NCI-H774 (cell line): ENCODE results near the gene ZNF565.
"Not testable (repeated sequence)": the region's sequence is repeated elsewhere in the genome, so short reads cannot be mapped to it uniquely, and the experiment has no call there.

Experiments
- DNase-seq: peaks from one replicate; lab custom pipeline; 2025; lab: John Stamatoyannopoulos, UW

The ZNF565 gene

DNA sequence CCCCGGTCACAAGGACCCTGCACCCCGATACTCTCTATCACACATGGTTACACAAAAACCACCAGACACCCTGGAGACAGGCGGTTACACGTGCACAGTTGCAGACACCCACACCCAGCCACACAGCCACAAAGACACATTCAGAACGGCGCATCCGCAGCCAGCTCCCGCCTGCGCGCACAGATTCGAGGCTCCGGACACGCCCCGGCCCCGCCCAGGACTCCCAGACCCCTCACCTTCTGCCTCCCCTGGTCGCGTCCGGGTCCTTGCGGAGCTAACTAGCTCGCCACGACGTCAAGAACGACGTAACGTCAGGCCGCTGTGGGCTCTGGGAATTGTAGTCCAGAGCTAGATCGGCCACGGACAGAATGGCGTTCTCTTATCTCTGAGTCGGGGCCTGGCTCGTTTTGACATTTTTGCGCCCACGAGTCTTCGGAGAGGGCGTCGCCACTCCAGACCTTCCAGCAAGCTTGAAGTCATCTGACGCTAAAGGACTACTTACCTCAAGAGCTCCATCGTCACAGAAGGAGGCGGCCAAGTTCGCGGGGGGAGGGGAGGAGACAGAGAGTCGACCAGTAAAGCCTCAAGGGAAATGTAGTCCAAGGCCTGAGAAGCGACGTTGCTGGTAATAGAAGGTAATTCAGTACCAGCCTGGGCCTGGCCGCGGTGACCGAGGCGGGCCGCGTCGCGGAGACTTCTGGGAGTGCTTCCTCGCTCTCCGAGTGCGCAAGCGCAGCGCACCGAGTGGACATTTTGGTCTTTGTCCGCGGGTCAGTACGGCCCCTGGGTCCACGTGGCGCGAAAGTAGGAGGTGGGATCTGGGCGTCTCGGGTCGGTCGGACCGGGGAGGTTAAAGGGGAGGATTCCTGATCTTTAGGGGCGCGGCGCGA is at the start of gene ZNF565, which contains the start of gene ZNF146:
TSS of gene ZNF565 (minus strand) at position 280 of the 890 bp plus-strand sequence. CDS start 12,680 bp downstream, outside the sequence.
TSS of gene ZNF146 (plus strand) at position 721 of the 890 bp plus-strand sequence. CDS start 21,335 bp downstream, outside the sequence.
- peak; percentile 97 for DNase-seq

DNA sequence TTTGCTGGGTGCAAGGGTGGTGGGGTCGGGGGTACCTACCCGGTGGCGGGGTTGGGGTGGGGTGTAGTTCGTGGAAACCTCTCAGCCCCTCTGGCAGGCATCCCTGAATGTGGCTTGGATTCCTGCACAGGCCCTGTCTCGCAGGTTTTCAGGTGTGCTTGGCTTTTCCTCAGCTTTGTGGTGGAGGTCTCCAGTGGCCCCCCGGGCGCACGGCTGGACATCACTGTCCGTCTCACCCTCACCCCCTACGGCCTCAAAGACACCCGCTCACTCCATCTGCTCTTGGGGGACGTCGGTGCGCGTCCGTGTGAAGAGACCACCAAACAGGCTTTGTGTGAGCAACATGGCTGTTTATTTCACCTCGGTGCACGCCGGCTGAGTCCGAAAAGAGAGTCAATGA is 44.7 kb upstream of the ZNF565 start:
- no peak for DNase-seq

DNA sequence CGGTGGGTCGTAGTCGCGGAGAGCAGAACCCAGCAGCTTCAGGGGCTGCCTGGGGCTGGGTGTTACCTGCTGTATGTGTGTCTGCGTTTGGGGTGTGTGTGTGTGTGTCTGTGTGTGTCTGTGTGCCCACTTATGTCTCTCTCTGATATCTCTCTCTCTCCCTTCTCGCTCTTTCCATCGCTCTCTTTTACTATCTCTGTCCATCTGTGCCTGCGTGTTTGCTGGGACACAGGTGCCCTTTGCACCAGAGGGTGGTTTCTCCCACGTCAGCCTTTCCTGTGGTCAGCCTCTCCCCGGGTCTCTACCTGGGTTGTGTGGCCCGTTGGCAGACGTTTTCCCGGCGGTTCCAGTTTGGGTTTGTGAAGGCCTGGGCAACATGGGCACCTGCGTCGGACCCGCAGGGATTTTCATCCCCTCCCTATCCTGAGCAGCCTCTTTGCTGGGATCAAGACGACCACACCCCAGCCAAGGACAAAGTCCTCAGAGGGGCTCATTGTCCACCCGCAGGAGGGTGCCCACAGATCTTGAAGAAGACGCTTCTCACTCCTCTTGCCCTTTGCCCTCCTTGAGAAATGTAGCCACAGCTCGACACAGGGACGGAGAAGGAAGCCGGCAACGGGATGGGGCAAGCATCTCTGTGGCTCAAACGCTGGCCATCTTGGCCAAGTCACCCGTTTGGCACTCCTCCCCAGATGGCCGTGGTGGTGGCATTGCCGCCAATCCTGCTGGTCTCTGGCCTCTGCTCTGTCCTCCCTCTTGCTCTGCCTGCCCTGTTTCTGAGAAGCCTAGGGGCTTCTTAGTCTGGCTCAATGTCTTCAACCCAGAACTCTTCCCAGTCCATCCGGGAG is 43.8 kb upstream of the ZNF565 start:
- DNase-seq = no peak

DNA sequence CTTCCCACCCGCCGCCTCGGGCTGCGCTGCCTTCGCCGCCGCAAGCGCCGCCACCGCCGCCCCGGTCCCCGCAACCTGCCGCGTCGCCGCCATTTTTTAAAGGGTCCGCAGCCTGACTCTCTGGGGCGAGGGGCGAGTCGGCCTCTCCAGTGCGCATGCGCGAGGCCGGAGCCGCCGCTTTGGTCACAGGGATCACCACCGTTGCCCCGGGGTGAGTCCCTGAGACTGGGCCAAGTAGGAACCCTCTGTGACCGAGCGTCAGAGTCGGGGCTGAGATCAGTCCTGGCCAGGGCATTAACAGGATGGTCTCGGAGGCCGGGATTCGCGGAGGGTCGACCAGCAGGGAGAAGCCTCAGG is 43.0 kb upstream of the ZNF565 start:
- no peak for DNase-seq

DNA sequence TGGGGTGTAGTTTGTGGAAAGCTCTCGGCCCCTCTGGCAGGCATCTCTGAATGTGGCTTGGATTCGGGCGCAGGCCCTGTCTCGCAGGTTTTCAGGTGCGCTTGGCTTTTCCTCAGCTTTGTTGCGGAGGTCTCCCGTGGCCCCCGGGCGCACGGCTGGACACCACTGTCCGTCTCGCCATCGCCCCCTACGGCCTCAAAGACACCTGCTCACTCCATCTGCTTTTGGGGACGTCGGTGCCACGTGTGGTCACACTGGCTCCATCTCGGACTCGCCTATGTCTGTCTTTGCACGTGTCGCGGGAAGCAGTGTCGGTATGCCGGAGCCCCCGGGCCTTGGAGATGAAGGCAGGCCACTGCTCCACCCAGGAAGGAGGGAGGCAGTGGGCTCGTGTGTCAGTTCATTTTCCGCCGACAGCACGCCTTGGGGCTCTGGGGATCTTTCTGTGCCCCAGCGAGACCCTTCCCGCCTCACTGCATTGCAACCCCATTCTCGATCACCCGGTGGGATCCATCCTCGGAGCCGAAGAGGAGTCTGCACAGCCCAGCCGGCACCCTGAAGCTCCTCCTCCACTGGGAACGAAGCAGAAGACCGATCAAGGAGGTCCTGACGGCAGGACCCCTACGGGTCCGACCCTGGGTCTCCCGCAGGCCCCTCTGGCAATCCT is 42.5 kb upstream of the ZNF565 start:
- no peak for DNase-seq

DNA sequence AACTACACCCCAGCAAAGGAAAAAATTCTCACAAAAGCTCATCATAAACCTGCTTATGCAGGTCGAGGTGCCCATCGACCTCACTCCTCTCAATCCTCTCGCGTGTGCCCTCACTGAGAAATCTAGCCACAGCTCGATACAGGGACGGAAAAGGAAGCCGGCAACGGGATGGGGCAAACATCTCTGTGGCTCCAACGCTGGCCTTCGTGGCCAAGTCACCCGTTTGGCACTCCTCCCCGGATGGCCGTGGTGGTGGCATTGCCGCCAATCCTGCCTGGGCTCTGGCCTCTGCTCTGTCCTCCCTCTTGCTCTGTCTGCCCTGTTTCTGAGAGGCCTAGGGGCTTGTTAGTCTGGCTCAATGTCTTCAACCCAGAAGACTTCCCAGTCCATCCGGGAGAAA is 41.6 kb upstream of the ZNF565 start:
- no peak for DNase-seq

DNA sequence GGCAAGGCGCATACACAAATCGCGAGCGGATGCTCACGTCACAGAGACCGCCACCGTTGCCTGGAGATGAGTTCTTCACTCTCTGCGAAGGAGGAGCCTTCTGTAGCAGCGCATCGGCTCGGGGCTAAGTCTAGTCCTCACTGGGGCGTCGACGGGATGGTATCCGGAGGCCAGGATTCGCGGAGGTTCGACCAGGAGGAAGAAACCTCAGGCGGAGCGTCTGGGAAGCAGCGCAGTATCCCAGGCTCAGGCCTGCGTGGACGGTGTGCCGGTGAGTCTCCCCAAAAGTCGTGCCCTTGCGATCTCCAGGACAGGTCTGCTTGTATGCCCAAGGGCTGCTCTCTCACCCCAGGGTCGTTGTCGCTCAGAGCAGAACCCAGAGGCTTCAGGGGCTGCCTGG is 40.9 kb upstream of the ZNF565 start:
- no peak for DNase-seq

DNA sequence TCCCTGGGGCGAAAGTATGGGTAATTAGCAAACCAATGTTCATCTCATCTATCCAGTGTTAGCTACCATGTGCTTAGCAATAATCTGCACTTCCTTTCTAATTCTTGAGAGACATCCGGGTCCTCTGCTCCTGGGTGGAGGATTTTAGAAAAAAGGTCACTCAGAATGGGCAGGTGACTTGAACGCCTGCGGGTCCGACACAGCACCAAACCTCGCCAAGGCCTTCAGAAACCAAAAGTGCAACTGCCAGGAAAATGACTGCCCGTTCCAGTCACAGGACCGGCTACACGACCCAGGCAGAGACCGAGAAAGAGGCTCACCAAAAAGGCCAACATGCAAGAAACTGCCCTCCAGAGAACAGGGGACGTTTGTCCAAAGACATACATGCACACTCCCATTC is 40.4 kb upstream of the ZNF565 start:
- no peak for DNase-seq

DNA sequence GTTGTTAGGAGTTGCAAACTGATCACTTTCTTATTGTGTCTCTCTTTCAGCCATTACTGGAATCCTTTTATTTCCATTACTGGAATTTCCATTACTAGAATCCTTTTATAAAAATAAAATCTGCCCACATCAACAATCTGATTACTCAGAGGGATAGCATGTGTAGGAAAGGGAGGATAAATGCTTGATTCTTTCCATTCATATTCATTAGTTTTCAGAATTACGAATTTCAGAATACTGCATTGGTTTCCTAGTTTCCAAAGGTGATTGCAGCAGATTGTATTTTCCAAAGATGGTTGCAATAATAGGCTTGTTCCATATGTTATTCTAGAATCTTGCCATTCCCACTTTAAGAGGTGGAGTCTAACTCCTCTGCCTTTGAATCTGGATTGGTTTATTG is 37.6 kb upstream of the ZNF565 start:
- DNase-seq = no peak

DNA sequence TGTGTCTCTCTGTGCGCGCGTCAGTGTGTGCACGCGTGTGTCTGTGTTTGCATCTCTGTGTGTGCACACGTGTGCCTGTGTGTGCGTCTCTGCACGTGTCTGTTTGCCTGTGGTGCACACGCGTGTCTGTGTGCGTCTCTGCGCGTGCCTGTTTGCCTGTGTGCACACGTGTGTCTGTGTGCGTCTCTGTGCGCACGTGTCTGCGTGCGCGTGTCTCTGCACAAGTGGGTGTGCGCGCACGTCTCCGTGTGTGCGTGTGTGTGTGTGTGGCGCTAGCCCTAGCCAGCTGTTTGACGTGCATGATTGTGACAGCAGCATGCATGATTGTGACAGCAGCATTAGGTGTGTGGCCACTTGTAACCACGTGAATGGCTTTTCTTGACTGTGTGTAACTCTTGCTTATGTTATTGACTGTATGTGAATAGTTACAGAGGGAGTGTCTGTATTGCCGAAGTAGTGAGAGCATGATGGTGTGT is 31.6 kb upstream of the ZNF565 start:
- no peak for DNase-seq

DNA sequence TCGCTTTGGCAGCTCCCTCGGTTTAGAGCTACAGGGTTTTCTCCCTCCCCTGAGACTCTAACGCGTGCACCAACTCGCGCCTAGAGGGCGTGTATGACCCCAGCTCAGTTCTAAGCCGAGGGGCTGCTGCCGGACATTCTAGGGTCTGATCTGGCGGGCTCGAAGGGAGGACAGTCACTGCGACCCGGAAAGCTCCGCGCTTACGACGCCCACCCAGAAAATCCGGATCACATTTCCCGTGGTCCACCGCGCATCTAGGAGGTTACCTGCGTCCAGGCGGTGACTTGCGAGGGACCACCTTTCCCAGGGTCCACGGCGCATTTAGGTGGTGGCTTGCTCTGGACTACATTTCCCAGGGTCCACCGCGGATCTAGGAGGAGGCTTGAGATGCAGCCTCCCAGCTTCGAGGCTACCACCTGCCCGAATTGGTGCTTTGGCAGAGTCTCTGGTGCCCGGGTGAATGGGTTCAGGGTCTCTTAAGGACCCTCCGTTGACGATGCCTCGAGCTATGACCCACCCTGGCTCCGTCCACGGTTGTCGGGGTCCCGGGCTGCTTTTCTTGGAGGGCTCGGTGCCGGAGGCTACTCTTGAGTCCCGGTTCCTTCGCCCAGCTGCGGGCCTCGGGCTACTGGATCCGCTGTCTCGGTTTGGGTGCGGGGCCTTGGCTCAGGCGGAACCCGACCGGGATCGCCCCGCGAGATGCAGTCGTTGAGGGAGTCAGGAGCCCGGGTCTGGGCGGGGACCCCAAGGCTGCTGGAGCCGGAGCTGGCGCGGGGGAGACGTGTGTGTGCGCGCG is 30.9 kb upstream of the ZNF565 start:
- DNase-seq = no peak

DNA sequence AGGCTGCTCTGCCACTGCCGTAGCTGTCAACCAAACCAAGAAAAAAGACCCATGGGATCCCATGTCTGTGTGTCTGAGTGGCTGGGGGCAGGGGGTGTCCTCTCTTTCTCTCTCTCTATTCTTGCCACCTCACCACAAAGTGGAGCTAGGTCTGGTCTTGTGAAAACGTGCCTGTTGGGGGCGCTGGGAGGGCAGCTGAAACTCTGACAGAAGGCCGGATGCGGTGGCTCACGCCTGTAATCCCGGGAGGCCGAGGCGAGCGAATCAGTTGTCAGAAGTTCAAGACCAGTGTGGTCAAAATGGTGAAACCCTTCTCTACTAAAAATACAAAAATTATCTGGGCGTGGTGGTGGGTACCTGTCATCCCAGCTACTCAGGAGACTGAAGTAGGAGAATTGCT is 29.6 kb upstream of the ZNF565 start:
- no peak for DNase-seq

DNA sequence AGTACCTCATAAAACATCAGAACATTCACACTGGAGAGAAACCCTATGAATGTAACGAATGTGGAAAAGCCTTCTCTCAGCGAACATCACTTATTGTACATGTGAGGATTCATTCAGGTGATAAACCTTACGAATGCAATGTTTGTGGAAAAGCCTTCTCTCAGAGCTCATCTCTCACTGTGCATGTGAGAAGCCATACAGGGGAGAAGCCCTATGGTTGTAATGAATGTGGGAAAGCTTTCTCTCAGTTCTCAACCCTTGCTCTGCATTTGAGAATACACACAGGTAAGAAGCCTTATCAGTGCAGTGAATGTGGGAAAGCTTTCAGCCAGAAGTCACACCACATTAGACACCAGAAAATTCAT is 22.5 kb upstream of the ZNF565 start:
- no peak for DNase-seq

DNA sequence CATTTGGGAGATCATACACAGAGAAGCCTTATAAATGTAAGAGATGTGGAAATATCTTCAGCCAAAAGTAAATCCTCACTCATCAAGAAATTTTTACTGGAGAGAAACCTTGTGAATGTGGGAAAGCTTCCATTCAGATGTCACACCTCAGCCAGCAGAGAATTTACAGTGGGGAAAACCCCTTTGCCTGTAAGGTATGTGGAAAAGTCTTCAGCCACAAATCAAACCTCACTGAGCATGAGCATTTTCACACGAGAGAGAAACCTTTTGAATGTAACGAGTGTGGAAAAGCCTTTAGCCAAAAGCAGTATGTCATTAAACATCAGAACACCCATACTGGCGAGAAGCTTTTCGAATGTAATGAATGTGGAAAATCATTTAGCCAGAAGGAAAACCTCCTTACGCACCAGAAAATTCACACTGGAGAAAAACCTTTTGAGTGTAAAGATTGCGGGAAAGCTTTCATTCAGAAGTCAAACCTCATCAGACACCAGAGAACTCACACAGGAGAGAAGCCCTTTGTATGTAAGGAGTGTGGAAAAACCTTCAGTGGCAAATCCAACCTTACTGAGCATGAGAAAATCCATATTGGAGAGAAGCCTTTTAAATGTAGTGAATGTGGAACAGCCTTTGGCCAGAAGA is 22.0 kb upstream of the ZNF565 start:
- DNase-seq = no peak

DNA sequence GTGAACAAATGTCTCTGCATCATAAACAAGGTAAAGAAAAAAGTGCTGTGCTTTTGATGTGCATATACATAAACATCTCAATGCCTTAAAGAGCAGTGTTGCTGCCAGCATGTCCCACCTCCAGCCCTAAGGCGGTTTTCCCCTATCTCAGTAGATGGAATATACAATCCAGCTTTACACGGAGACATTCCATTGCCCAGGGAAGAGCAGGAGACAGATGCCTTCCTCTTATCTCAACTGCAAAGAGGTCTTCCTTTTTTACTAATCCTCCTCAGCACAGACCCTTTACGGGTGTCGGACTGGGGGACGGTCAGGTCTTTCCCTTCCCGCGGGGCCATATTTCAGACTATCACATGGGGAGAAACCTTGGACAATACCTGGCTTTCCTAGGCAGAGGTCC is 19.2 kb upstream of the ZNF565 start:
- not testable (repeated sequence) for DNase-seq

DNA sequence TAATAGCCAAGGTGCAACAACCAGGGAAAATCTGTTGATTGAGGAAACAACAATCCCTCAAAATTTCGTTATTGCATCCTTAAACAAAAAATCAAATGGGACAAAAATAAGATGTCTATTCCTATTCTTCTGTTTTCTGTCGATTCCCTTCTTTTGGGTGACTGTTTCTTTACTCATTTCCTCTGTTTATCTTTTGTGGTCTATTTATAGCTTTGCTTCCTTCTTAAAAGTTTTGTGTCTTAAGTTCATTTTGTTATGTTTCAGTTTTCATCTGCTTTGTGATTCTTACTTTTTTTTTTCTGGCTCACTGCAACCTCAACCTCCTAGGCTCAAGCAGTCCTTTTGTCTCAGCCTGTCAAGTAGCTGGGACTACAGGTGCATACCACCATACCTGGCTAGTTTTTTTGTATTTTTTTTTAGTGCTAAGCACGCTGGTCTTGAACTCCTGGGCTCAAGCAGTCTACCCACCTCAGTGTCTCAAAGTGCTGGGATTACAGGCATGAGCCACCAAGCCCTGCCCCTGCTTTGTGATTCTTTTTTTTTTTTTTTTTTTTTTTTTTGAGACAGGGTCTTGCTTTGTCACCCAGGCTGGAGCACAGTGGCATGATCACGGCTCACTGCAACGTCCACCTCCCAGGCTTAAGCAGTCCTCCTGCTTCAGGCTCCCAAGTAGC is 10.9 kb upstream of the ZNF565 start:
- no peak for DNase-seq

DNA sequence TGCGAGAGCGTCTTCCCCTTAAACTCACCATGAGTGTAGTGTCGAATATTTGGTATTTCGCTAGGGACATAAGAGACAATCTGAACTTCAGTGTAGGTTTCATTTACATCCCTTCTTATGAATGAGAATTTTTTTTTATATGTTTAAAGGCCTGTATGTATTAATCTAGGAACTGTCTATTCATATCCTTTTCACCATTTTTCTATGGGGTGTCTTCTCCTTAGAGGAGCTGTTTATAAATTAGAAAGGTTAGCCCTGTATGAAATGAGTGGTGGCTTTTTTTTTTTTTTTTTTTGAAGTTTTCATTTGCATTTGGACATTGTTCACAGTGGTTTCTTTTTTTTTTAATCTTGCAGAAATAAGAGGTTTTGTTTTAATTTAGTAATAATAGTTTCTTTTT is 8.0 kb upstream of the ZNF565 start:
- no peak for DNase-seq

DNA sequence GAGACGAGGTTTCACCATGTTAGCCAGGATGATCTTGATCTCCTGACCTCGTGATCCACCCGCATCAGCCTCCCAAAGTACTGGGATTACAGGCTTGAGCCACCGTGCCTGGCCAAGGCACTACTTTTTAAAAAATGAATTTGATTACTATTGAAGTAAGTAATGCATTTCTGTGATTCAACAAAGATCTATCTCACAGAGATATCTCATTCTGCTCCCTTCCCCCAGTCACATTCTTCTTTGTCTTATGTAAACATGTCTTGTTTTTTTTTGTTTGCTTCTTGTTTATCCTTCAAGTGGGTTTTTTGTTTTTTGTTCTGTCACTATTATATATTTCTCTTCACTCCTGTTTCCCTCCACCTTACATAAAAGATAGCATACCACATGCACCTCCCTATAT is 7.0 kb upstream of the ZNF565 start:
- no peak for DNase-seq

DNA sequence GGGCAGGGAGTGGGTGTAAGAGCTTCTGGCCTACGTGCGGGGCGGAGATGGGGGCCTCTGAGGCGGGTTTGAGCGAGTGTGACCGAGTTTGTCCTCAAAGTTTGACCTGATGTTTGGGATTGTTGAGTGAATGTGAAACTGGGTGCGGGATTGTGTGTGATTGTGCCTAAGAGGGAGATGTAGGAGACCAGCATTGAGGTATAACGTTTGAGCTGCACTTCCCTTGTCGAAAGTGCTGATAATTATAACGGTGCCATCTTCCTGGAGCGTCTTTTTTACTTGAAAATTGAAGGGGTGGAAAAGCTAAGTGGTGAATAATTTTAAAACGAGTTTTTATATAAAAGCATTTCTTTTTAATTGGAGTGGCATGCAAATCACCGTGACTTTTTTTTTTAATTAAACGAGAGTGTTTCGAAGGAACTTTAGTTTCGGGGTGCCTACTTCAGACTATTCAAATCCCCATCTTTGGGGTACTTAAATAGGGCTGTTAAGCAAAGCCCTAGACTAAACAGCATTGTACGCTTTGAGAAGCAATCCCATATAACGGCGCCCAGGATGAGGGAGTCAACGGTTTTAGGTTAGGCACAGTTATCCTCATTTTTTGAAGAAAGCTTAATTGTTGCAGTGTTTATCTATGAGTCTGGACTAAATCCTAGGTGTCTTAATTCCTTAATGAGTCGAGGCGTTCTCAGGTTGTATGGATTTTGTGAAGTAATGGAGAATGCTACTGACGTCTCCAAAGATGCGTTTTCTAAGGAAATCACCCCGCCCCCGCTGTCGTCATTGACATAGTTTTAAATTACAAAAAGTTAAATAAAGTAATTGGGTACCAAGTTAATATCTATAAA is 1.0 kb upstream of the ZNF565 start:
- DNase-seq = no peak

DNA sequence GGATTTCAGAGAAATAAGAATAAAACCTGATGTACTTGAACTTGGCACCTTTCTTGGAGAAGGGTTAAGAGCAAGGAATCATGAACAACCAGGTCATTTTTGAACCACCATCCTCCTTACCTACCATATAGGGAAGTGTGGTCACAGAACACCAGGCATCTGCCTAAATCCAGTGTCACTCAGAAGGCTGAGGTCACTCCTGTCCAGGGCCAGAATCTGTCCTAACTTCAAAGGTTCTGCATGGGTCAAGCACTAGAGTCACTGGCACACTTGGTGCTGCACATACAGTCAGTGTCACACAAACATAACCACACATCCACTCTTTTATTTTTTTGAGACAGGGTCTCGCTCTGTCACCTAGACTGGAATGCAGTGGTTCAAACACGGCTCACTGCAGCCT is 1.6 kb downstream of the ZNF565 start:
- no peak for DNase-seq
